Ishikawa (cell line): Measurements from ENCODE around the gene COA3.

Source experiments
- CEBPB ChIP-seq: IDR thresholded peaks from 2 replicates; pipeline ENCODE4 v1.6.1; 2012
- CREB1 ChIP-seq: IDR thresholded peaks from 2 replicates; pipeline ENCODE4 v1.6.1; 2012; ENCODE audit warnings: low read depth
- EGR1 ChIP-seq: IDR thresholded peaks from 2 replicates; pipeline ENCODE4 v1.6.1; 2012
- EP300 ChIP-seq: IDR thresholded peaks from 2 replicates; pipeline ENCODE4 v1.6.1; 2012; ENCODE audit warnings: borderline replicate concordance
- FOXM1 ChIP-seq: IDR thresholded peaks from 2 replicates; pipeline ENCODE4 v1.6.1; 2012; ENCODE audit warnings: low read depth, borderline replicate concordance
- MAX ChIP-seq: IDR thresholded peaks from 2 replicates; pipeline ENCODE4 v1.6.1; 2012
- NFIC ChIP-seq: IDR thresholded peaks from 2 replicates; pipeline ENCODE4 v1.6.1; 2012
- RAD21 ChIP-seq: IDR thresholded peaks from 2 replicates; pipeline ENCODE4 v1.6.1; 2012; ENCODE audit warnings: low read depth
- TCF12 ChIP-seq: IDR thresholded peaks from 2 replicates; pipeline ENCODE4 v1.6.1; 2012; ENCODE audit warnings: low read depth
- YY1 ChIP-seq: IDR thresholded peaks from 2 replicates; pipeline ENCODE4 v1.6.1; 2012; ENCODE audit warnings: low read depth
- TF ChIP-seq, protein P1 (sequence below): IDR thresholded peaks from 2 replicates; pipeline ENCODE4 v1.6.1; 2012
- TF ChIP-seq, protein P2 (sequence below): IDR thresholded peaks from 2 replicates; pipeline ENCODE4 v1.6.1; 2012; ENCODE audit warnings: low read depth, mild to moderate bottlenecking

COA3 gene

DNA sequence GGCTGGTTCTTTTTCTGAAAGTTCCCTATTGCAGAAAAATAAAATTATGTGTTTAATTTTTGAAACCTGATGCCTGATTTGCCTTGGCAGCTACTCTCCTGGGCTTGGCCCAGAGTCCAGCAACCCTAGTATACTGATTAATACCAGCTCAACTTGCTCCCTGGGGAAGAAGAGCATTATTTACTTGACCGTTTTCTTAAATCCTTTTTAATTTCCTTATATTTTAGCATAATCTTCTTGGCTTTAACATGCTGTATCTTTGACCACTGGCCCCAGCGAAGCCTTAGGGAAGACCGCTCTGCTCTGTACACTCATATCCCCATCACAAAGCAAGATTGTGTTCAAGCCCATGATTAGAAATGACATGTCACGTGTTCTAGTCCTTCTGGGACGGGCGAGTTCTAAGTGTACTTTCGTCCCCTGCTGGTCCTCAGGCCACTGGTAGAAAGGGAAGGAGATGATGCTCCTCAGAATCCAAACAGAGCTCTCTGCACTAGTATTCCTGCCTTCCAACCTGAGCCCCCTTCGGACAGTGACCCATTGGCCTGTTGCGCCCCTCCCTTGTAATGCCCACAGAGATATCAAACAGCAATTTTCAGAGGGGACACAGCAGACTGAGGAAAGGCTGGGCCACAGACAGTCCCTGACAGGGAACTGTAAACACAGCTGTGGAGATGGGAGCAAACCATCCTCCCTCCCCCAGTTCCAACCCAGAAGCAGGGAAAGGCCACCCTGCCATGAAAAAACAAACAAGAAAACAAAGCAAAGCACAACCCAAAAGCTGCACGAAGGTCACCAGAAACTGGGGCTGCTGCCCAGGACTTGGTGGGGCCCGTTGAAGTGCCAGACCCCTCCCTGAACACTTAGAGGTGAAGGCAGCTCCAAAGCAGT, 49.4 kb downstream of the COA3 start:
- no peak for TF ChIP-seq RAD21
- TF ChIP-seq MAX: no peak

- TF ChIP-seq EGR1 (no peak), FOXM1 (no peak), MAX (no peak), NFIC (no peak), YY1 (no peak), RAD21 (no peak), CREB1 (no peak), CEBPB (no peak), EP300 (no peak), TCF12 (no peak)
- TF ChIP-seq, protein P1, sequence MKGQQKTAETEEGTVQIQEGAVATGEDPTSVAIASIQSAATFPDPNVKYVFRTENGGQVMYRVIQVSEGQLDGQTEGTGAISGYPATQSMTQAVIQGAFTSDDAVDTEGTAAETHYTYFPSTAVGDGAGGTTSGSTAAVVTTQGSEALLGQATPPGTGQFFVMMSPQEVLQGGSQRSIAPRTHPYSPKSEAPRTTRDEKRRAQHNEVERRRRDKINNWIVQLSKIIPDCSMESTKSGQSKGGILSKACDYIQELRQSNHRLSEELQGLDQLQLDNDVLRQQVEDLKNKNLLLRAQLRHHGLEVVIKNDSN: no peak
- TF ChIP-seq, protein P2, sequence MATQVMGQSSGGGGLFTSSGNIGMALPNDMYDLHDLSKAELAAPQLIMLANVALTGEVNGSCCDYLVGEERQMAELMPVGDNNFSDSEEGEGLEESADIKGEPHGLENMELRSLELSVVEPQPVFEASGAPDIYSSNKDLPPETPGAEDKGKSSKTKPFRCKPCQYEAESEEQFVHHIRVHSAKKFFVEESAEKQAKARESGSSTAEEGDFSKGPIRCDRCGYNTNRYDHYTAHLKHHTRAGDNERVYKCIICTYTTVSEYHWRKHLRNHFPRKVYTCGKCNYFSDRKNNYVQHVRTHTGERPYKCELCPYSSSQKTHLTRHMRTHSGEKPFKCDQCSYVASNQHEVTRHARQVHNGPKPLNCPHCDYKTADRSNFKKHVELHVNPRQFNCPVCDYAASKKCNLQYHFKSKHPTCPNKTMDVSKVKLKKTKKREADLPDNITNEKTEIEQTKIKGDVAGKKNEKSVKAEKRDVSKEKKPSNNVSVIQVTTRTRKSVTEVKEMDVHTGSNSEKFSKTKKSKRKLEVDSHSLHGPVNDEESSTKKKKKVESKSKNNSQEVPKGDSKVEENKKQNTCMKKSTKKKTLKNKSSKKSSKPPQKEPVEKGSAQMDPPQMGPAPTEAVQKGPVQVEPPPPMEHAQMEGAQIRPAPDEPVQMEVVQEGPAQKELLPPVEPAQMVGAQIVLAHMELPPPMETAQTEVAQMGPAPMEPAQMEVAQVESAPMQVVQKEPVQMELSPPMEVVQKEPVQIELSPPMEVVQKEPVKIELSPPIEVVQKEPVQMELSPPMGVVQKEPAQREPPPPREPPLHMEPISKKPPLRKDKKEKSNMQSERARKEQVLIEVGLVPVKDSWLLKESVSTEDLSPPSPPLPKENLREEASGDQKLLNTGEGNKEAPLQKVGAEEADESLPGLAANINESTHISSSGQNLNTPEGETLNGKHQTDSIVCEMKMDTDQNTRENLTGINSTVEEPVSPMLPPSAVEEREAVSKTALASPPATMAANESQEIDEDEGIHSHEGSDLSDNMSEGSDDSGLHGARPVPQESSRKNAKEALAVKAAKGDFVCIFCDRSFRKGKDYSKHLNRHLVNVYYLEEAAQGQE: no peak
Measured at GRCh38 chr17:42748202-42748907, 50.1 kb downstream of the COA3 start.
